ENCODE results near the gene SLC2A10.

- TF ChIP-seq CTCF (IDR thresholded peaks at IDR 0.05 in 2 of 3, conservative IDR thresholded peaks at IDR 0.05 in 1 of 3; ENCODE audit: borderline replicate concordance in 1 of 3, insufficient read depth in 1 of 3, low read depth in 2 of 3, low read length in 2 of 3) (no peak), RAD21 (IDR thresholded peaks at IDR 0.05; ENCODE audit: low read depth) (no peak), POLR2AphosphoS5 (IDR thresholded peaks at IDR 0.05; ENCODE audit: low read depth, low read length) (no peak), EGR1 (IDR thresholded peaks at IDR 0.05; ENCODE audit: low read depth) (no peak), YY1 (IDR thresholded peaks at IDR 0.05; ENCODE audit: extremely low read depth, insufficient replicate concordance, low read depth, low read length) (no peak), CEBPB (IDR thresholded peaks at IDR 0.05; ENCODE audit: low read depth) (no peak)
Measured at GRCh38 chr20:46683939-46684750, 25.3 kb upstream of the SLC2A10 start.
